Fibroblast of lung (primary cell): Measurements from ENCODE around the gene IVD. TPM values are rescaled to one million over a fixed set of nuclear protein-coding genes. Genes with fewer than 3 reads are reported as not detected.
A peak's percentile ranks its signal among the peaks of the same experiment; 100 is the strongest.

ENCODE experiments used
- DNase-seq, 2 donors: peaks; one replicate each; pipeline versions ENCODE4 v3.0.0 to v3.0.0-alpha.2; 2010; ENCODE audit warnings: low read depth in 2 of 2
- H2AFZ ChIP-seq: 2 replicates; pipeline ENCODE4 v1.5.1; 2012; ENCODE audit warnings: low read length, control low read depth, inconsistent platforms
- H3K27ac ChIP-seq: 2 replicates; pipeline ENCODE4 v1.5.1; 2011; ENCODE audit warnings: low read length, control low read depth; ENCODE audit not compliant: insufficient read depth
- H3K27me3 ChIP-seq: 2 replicates; pipeline ENCODE4 v1.5.1; 2011; ENCODE audit warnings: mild to moderate bottlenecking, low read length; ENCODE audit not compliant: control insufficient read depth, insufficient read depth
- H3K36me3 ChIP-seq: 2 replicates; pipeline ENCODE4 v1.5.1; 2011; ENCODE audit warnings: low read length; ENCODE audit not compliant: control insufficient read depth, insufficient read depth
- H3K4me1 ChIP-seq: 2 replicates; pipeline ENCODE4 v1.5.1; 2011; ENCODE audit warnings: low read length; ENCODE audit not compliant: control insufficient read depth, insufficient read depth; ENCODE audit errors: extremely low read depth
- H3K4me2 ChIP-seq: 2 replicates; pipeline ENCODE4 v1.5.1; 2011; ENCODE audit warnings: low read length, control low read depth; ENCODE audit not compliant: insufficient read depth; ENCODE audit errors: extremely low read depth
- H3K4me3 ChIP-seq, 4 experiments: fragments of 200-600 bp in 1 of 4; sonication (generic) in 1 of 4; replicated peaks in 1 of 4; 2 replicates each; pipeline ENCODE4 v1.5.1; 2011 to 2016; ENCODE audit warnings: low read length in 4 of 4, low read depth in 3 of 4, mild to moderate bottlenecking in 3 of 4, control low read depth in 2 of 4, inconsistent platforms in 1 of 4, mixed read lengths in 1 of 4; ENCODE audit not compliant: insufficient read depth in 1 of 4; ENCODE audit errors: control extremely low read depth in 1 of 4
- H3K79me2 ChIP-seq: 2 replicates; pipeline ENCODE4 v1.5.1; 2012; ENCODE audit warnings: mild to moderate bottlenecking, low read length, inconsistent platforms; ENCODE audit not compliant: control insufficient read depth, insufficient read depth
- H3K9ac ChIP-seq: 2 replicates; pipeline ENCODE4 v1.5.1; 2011; ENCODE audit warnings: mild to moderate bottlenecking, low read length, control low read depth; ENCODE audit not compliant: insufficient read depth
- H3K9me3 ChIP-seq: 2 replicates; pipeline ENCODE4 v1.5.1; 2012; ENCODE audit warnings: low read depth, low read length; ENCODE audit not compliant: control insufficient read depth, insufficient read depth
- H4K20me1 ChIP-seq: 2 replicates; pipeline ENCODE4 v1.5.1; 2011; ENCODE audit warnings: low read length; ENCODE audit not compliant: control insufficient read depth, insufficient read depth; ENCODE audit errors: extremely low read depth
- CTCF ChIP-seq, 2 donors: IDR thresholded peaks in 1 of 2; conservative IDR thresholded peaks in 1 of 2; 1 replicate in 1 of 2; 2 replicates in 1 of 2; pipeline ENCODE4 v1.5.1; 2011 to 2012; ENCODE audit warnings: low read length in 2 of 2, control low read depth in 1 of 2, inconsistent platforms in 1 of 2, low read depth in 1 of 2, mild to moderate bottlenecking in 1 of 2
- EZH2 ChIP-seq: IDR thresholded peaks from 2 replicates; pipeline ENCODE4 v1.5.1; 2012; ENCODE audit warnings: low read length, control low read depth, mild to moderate bottlenecking; ENCODE audit errors: missing control alignments
- polyA minus RNA-seq: library from RNA; depleted of rRNA, polyadenylated mRNA; stranded (reverse); fragments of >200 nt; gene quantifications from 2 replicates; pipeline ENCODE4 v1.2.3, GENCODE V29; 2011; ENCODE audit warnings: low replicate concordance
- polyA plus RNA-seq, 2 donors: library from polyadenylated mRNA; depleted of rRNA in 1 of 2; stranded (reverse) in 1 of 2; unstranded in 1 of 2; fragments of >200 nt; gene quantifications; 2 replicates each; pipeline ENCODE4 v1.2.1, GENCODE V29; 2011 to 2012; ENCODE audit warnings: missing spikeins in 1 of 2
- total RNA-seq: library from RNA; depleted of rRNA; stranded (reverse); fragments of >200 nt; gene quantifications from 2 replicates; pipeline ENCODE4 v1.2.1, GENCODE V29; 2014

IVD gene
- 40.1 and 61.8 TPM in 2 replicates for total RNA-seq
- 37.9 and 43.0 TPM in 2 replicates for polyA plus RNA-seq
- 36.5 and 43.9 TPM in 2 replicates for polyA plus RNA-seq (2012)
- polyA minus RNA-seq = 56.9 and 62.3 TPM in 2 replicates

DNA sequence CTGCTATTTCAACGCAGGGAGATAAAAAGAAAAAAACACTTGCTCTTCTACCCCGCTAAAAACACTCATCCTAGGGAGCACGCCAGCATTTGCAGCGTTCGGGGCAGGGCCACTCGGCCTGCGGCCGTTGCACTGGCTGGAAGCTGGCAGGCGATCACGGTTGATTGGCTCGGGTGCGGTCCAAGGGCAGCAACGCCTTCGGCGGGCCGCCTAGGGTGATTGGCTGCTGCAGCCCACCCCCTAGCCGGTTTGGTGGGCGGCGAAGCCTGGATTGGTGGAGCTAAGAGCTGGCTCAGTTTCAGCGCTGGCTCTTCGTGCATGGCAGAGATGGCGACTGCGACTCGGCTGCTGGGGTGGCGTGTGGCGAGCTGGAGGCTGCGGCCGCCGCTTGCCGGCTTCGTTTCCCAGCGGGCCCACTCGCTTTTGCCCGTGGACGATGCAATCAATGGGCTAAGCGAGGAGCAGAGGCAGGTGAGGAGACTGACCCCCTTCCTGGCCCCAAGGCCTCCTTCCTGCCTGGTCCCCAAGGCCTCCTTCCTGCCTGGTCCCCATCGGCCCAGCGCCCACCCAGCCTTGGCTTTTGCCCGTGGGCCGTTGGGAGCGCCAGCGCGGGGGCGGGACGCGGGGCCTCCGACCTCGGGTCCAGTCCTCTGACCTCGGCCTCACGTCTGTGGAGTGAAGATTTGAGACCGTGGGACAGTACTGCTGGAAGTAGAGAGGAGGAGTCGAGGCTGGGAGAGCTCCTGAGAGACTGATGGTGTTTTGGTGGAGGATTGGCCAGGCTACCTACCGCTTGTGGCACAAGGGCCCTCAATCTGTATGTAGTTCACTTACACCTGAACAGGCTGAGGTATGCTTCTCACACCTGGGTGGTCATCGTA is at the start of gene IVD:
Gene IVD (plus strand): TSS at position 295 of the 881 bp plus-strand sequence. CDS start 33 bp downstream, at position 328.
- peak within 1 kb of the TSS; percentile 66 for H3K27ac ChIP-seq
- H3K4me1 ChIP-seq = peaks cover 3% of the 10 kb centered on the region
- H3K9me3 ChIP-seq = no peaks in the 10 kb centered on the region
- peak within 1 kb of the TSS; percentile 83 to 95 (median 85) for H3K4me3 ChIP-seq
- H3K9ac ChIP-seq = peak within 1 kb of the TSS; percentile 84
- TF ChIP-seq CTCF (conservative IDR thresholded peaks at IDR 0.05 in 1 of 2, IDR thresholded peaks at IDR 0.05 in 1 of 2; ENCODE audit: low read depth in 1 of 2, low read length in 2 of 2) = no peak
- TF ChIP-seq EZH2 = no peak
- H3K4me2 ChIP-seq = peak within 1 kb of the TSS; percentile 89
- H4K20me1 ChIP-seq = no peaks in the 10 kb centered on the region
- H2AFZ ChIP-seq = peak within 1 kb of the TSS; percentile 94
- H3K79me2 ChIP-seq = peaks cover 10% of the 10 kb centered on the region
- peaks cover 7% of the 10 kb centered on the region for H3K36me3 ChIP-seq
- no peaks in the 10 kb centered on the region for H3K27me3 ChIP-seq
- peak; percentile 95 to 96 for DNase-seq

GRCh38 chr15:40355976-40356585 is 49.5 kb upstream of the IVD start:
- no peak for DNase-seq
- H3K79me2 ChIP-seq = no peaks in the 10 kb centered on the region

GRCh38 chr15:40357246-40357645 is 48.3 kb upstream of the IVD start:
- peaks cover 35% of the 10 kb centered on the region for H3K27me3 ChIP-seq
- no peak overlapping the region for H2AFZ ChIP-seq
- no peak for DNase-seq
- peaks cover 3% of the 10 kb centered on the region for H3K4me1 ChIP-seq
- H3K36me3 ChIP-seq = no peaks in the 10 kb centered on the region
- TF ChIP-seq CTCF (conservative IDR thresholded peaks at IDR 0.05 in 1 of 2, IDR thresholded peaks at IDR 0.05 in 1 of 2; ENCODE audit: low read depth in 1 of 2, low read length in 2 of 2) (no peak), EZH2 (no peak)
- no peak overlapping the region for H3K27ac ChIP-seq
- H3K79me2 ChIP-seq = no peaks in the 10 kb centered on the region
- no peaks in the 10 kb centered on the region for H4K20me1 ChIP-seq
- no peak overlapping the region for H3K4me2 ChIP-seq
- no peak overlapping the region for H3K9ac ChIP-seq
- no peaks in the 10 kb centered on the region for H3K9me3 ChIP-seq
- H3K4me3 ChIP-seq = no peak overlapping the region

More at GRCh38 chr15:40355976-40356585, 49.5 kb upstream of the IVD start:
- Histone ChIP-seq H3K4me1 (peaks cover 3% of the 10 kb centered on the region), H3K4me3 (no peak overlapping the region), H3K27me3 (peaks cover 31% of the 10 kb centered on the region), H3K9me3 (no peaks in the 10 kb centered on the region), H4K20me1 (no peaks in the 10 kb centered on the region), H3K36me3 (no peaks in the 10 kb centered on the region), H3K4me2 (no peak overlapping the region), H3K9ac (no peak overlapping the region), H3K27ac (no peak overlapping the region), H2AFZ (no peak overlapping the region)
- TF ChIP-seq EZH2 = no peak
